GM12872 (cell line): ENCODE results near the gene RBMS1.

ENCODE experiments used
- CTCF ChIP-seq: IDR thresholded peaks from 3 replicates; pipeline ENCODE4 v1.5.1; 2011; ENCODE audit warnings: low read depth, mild to moderate bottlenecking, low read length, moderate library complexity; ENCODE audit not compliant: insufficient read depth

RBMS1 gene

GRCh38 chr2:160429248-160430000 is 64.2 kb downstream of the RBMS1 start:
- peak; percentile 44; the same call in 2 of the 3 replicates for TF ChIP-seq CTCF

- TF ChIP-seq CTCF: no peak
Observed at GRCh38 chr2:160428405-160428763, 65.2 kb downstream of the RBMS1 start.

DNA sequence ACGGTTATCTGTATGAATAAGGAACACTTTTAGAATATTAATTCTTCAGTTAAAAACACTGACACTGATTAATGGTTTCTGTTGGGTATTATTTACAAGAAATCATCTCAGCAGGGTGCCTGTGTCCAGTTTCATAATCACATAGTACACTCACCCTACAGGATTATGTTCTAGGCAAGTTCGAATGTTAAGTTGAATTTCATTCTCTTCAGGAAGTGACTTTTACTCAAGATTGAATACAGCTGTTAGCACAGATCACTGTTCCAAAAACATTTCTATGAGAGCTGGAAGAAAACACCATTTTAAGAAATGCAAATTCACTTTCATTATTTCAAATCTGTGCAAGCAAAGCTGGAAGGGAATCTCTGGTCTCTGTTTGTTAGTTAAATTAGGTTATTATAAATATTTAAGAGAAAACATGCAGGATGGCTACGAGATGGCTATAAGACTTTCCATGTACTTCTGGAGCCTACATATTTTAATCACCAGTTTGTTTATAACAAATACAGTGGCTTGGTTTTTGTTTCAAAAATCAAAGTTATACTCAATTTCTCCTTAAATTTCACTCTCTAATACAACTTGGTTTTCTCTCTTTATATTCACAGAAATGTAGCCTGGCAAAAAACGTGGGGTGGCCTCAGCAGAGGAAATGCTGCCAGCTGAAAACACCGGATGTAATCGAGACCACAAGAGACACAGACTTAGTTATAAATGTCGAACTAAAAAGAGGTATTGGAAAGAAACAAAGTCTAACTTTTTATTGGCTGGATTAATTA is 65.8 kb downstream of the RBMS1 start:
- TF ChIP-seq CTCF: no peak

DNA sequence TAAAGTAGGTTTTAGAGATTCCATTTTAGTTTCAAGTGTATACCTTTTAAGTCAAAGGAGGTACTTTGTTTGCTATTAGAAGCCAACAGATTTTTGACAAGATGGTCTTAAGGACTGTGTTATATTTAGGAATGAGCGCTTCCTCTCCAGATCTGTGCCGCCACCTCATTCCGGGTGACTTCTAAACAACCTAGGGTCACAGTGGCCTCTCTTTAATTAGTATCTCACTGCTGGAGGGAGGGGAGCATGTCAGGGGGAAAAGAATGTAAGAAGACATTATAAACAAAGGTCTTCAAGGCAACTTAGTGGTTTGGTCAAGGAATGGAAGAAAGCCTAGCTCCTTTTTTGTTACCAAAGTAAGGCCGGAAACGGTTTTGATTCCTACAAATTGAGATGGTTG is 67.0 kb downstream of the RBMS1 start:
- TF ChIP-seq CTCF: no peak

- no peak for TF ChIP-seq CTCF
Observed at GRCh38 chr2:160425434-160426151, 68.0 kb downstream of the RBMS1 start.

DNA sequence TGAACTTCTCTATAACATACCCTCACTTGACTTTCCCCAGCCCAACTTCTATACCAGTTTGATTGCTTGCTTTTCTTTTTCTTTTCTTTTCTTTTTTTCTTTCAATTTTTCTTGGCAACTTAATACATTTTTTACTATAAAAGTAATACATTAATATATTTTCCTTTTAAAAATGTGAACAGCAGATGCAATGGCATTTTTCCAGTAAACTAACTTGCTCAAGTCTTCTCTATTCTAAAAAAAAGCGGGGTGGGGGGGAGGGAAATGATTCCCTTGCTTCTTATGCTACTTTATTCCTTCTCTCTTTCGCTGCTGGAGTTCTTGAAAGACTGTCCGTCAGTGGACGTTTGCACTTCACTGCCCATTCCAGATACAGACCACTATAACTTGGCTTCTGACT is 70.5 kb downstream of the RBMS1 start:
- no peak for TF ChIP-seq CTCF

DNA sequence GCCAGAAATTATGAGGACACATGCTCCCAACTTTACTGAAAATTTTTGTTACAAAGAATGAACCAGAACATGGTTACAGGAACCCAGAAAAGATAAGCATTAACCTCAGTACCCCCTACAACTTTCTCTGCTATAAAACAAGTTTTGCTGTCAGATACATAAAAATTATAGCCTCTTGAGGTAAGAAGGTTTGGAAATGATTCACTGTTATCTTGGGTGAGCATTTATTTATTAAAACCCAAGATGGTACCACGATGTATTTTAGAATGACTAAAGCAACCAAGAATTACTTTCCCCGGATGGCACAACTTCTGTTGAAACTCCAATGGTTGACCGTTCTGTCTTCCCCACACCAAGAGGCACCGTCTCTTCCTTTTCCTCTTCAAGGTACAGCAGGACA is 72.9 kb downstream of the RBMS1 start:
- no peak for TF ChIP-seq CTCF
